GM23338 (cell line): ENCODE data around the gene PDRG1. TPM values are rescaled to one million over a fixed set of nuclear protein-coding genes. Genes with fewer than 3 reads are reported as not detected.

Experiments
- ATAC-seq: fragments of 200-7000 bp; cut with Tn5 transposase; 3 replicates; pipeline ENCODE4 v1.9.1; 2020
- DNase-seq: peaks from one replicate; pipeline ENCODE4 v3.0.0-alpha.2; 2015; ENCODE audit warnings: low spot score
- H2AFZ ChIP-seq: fragments of 200-600 bp; sonication (generic); 2 replicates; pipeline ENCODE4 v1.8.0; 2016; ENCODE audit warnings: antibody characterized with exemption, mild to moderate bottlenecking, moderate library complexity
- H3F3A ChIP-seq: fragments of 200-600 bp; sonication (generic); replicated peaks from 2 replicates; pipeline ENCODE4 v1.8.0; 2017; ENCODE audit warnings: antibody characterized with exemption, mixed run types, low read depth
- H3K27ac ChIP-seq: fragments of 200-600 bp; sonication (generic); 2 replicates; pipeline ENCODE4 v1.6.1; 2016; ENCODE audit warnings: low read depth
- H3K27me3 ChIP-seq: fragments of 200-600 bp; sonication (generic); 2 replicates; pipeline ENCODE4 v1.8.0; 2016; ENCODE audit warnings: mild to moderate bottlenecking, mixed run types, moderate library complexity; ENCODE audit not compliant: insufficient read depth
- H3K36me3 ChIP-seq: fragments of 200-600 bp; sonication (generic); 2 replicates; pipeline ENCODE4 v1.8.0; 2016; ENCODE audit warnings: mild to moderate bottlenecking; ENCODE audit not compliant: insufficient read depth
- H3K4me1 ChIP-seq: fragments of 200-600 bp; sonication (generic); 2 replicates; pipeline ENCODE4 v1.8.0; 2016; ENCODE audit warnings: mild to moderate bottlenecking, moderate library complexity; ENCODE audit not compliant: insufficient read depth
- H3K4me2 ChIP-seq: fragments of 200-600 bp; sonication (generic); 2 replicates; pipeline ENCODE4 v1.7.1; 2017; ENCODE audit warnings: mixed run types
- H3K4me3 ChIP-seq: fragments of 200-600 bp; sonication (generic); 2 replicates; pipeline ENCODE4 v1.6.1; 2016; ENCODE audit warnings: mixed run types
- H3K79me2 ChIP-seq: fragments of 200-600 bp; sonication (generic); replicated peaks from 2 replicates; pipeline ENCODE4 v1.8.0; 2017; ENCODE audit warnings: mild to moderate bottlenecking; ENCODE audit not compliant: insufficient read depth
- H3K9me2 ChIP-seq: fragments of 200-600 bp; sonication (generic); 2 replicates; pipeline ENCODE4 v1.8.0; 2017; ENCODE audit not compliant: insufficient read depth
- H4K20me1 ChIP-seq: fragments of 200-600 bp; sonication (generic); replicated peaks from 2 replicates; pipeline ENCODE4 v1.8.0; 2017; ENCODE audit warnings: mild to moderate bottlenecking; ENCODE audit not compliant: insufficient read depth
- H3K27ac Mint-ChIP-seq: 2 replicates; pipeline ENCODE4 v1.8.0; 2020; ENCODE audit warnings: inconsistent platforms, mild to moderate bottlenecking, moderate library complexity, mixed read lengths
- H3K27me3 Mint-ChIP-seq: 3 replicates; pipeline ENCODE4 v1.8.0; 2022; ENCODE audit warnings: low read depth, mild to moderate bottlenecking, moderate library complexity, mixed read lengths, inconsistent platforms; ENCODE audit not compliant: insufficient read depth, poor library complexity
- H3K36me3 Mint-ChIP-seq: 3 replicates; pipeline ENCODE4 v1.8.0; 2021; ENCODE audit warnings: low read depth, mild to moderate bottlenecking, inconsistent platforms, moderate library complexity, mixed read lengths
- H3K4me1 Mint-ChIP-seq: 3 replicates; pipeline ENCODE4 v1.8.0; 2020; ENCODE audit warnings: mild to moderate bottlenecking, inconsistent platforms, mixed read lengths
- H3K4me3 Mint-ChIP-seq: 3 replicates; pipeline ENCODE4 v1.8.0; 2021; ENCODE audit warnings: moderate library complexity, mild to moderate bottlenecking, inconsistent platforms, mixed read lengths
- H3K9me3 Mint-ChIP-seq: 3 replicates; pipeline ENCODE4 v1.8.0; 2020; ENCODE audit warnings: moderate library complexity, mild to moderate bottlenecking, inconsistent platforms, mixed read lengths
- EZH2 ChIP-seq: fragments of 200-600 bp; sonication (generic); IDR thresholded peaks from one replicate; pipeline ENCODE4 v1.8.0; 2017; ENCODE audit warnings: antibody characterized with exemption, mild to moderate bottlenecking, low read depth; ENCODE audit not compliant: unreplicated experiment
- EZH2phosphoT487 ChIP-seq: fragments of 200-600 bp; sonication (generic); IDR thresholded peaks from one replicate; pipeline ENCODE4 v1.8.1; 2018; ENCODE audit warnings: antibody characterized with exemption; ENCODE audit not compliant: unreplicated experiment
- NANOG ChIP-seq: IDR thresholded peaks from 2 replicates; pipeline ENCODE4 v1.6.1; 2016; ENCODE audit warnings: antibody characterized with exemption, borderline replicate concordance
- STAT1 ChIP-seq: IDR thresholded peaks from one replicate; pipeline ENCODE4 v1.6.1; 2016; ENCODE audit warnings: antibody characterized with exemption; ENCODE audit not compliant: unreplicated experiment
- ZNF114 ChIP-seq: fragments of 250-450 bp; sonication (Bioruptor Pico); IDR thresholded peaks from 2 replicates; pipeline ENCODE4 v1.5.0; 2020; ENCODE audit warnings: mild to moderate bottlenecking, moderate library complexity
- ZNF462 ChIP-seq: fragments of 250-450 bp; sonication (Bioruptor Pico); IDR thresholded peaks from 2 replicates; pipeline ENCODE4 v1.5.0; 2020; ENCODE audit warnings: mild to moderate bottlenecking, moderate library complexity
- polyA plus RNA-seq: library from polyadenylated mRNA; unstranded; fragments of >200 nt; fragmentation: Nextera tagmentation; extraction: Ambion mirVana; gene quantifications from 2 replicates; pipeline ENCODE4 v1.2.1, GENCODE V29; 2016
- total RNA-seq: library from RNA; depleted of rRNA; stranded (reverse); fragments of >200 nt; shearing (Covaris generic); gene quantifications from 2 replicates; pipeline ENCODE4 v1.2.3, GENCODE V29; 2014
- TF ChIP-seq, protein P1 (sequence below), 2 experiments: fragments of 200-600 bp in 1 of 2; sonication (generic) in 1 of 2; conservative IDR thresholded peaks; 2 replicates each; pipeline versions ENCODE4 v1.5.1 to v1.6.1; 2016 to 2017; ENCODE audit warnings: antibody characterized with exemption in 2 of 2, low read depth in 2 of 2, mild to moderate bottlenecking in 2 of 2, moderate library complexity in 1 of 2

Gene PDRG1
- total and polyA plus RNA-seq, 2 experiments from 2014 or later = 10.5 to 27.8 TPM

- TF ChIP-seq, protein P1, sequence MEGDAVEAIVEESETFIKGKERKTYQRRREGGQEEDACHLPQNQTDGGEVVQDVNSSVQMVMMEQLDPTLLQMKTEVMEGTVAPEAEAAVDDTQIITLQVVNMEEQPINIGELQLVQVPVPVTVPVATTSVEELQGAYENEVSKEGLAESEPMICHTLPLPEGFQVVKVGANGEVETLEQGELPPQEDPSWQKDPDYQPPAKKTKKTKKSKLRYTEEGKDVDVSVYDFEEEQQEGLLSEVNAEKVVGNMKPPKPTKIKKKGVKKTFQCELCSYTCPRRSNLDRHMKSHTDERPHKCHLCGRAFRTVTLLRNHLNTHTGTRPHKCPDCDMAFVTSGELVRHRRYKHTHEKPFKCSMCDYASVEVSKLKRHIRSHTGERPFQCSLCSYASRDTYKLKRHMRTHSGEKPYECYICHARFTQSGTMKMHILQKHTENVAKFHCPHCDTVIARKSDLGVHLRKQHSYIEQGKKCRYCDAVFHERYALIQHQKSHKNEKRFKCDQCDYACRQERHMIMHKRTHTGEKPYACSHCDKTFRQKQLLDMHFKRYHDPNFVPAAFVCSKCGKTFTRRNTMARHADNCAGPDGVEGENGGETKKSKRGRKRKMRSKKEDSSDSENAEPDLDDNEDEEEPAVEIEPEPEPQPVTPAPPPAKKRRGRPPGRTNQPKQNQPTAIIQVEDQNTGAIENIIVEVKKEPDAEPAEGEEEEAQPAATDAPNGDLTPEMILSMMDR (conservative IDR thresholded peaks at IDR 0.05; ENCODE audit: low read depth in 2 of 2) = no peak
- TF ChIP-seq STAT1 = no peak
- no peak for TF ChIP-seq ZNF462
Measured at GRCh38 chr20:31901615-31902014, 50.2 kb downstream of the PDRG1 start (continued).

DNA sequence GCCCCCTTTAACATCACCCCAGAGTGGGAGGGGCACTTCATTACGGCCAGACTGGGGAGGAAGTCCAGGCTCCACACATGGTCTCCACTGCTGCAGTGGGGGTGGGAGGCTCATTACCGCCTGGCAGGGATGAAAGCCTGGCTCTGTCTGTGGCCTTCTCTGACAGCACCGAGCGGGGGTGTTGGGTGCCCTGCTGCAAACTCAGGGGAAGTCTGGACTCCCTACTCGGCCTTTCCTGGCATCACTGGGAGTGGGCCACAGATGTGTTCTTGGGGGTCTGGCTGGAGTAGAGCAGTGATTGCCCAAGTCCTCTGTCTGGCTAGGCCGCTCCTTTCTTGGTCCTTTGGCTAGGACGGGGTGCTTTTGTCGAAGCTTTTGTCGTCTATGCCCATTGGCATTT is 54.3 kb downstream of the PDRG1 start:
- Histone ChIP-seq H3K9me2 (0 out of 2 replicates have a peak, but pooled peaks cover 9% of the 10 kb centered on the region), H3F3A (no peaks in the 10 kb centered on the region), H3K36me3 (no peaks in the 10 kb centered on the region), H4K20me1 (no peaks in the 10 kb centered on the region), H3K79me2 (no peaks in the 10 kb centered on the region), H3K4me1 (no peaks in the 10 kb centered on the region), H3K27ac (no peak overlapping the region), H2AFZ (peak overlapping the region; percentile 56; the same call in 1 of the 2 replicates), H3K4me2 (no peak overlapping the region), H3K27me3 (no peaks in the 10 kb centered on the region), H3K4me3 (no peak overlapping the region)
- DNase-seq = no peak
- Mint-ChIP-seq H3K4me3 (no peak overlapping the region), H3K9me3 (peaks cover 40% of the 10 kb centered on the region), H3K27me3 (peaks cover 5% of the 10 kb centered on the region), H3K4me1 (peaks cover 3% of the 10 kb centered on the region; the same call in 1 of the 3 replicates), H3K36me3 (no peaks in the 10 kb centered on the region), H3K27ac (no peak overlapping the region)
- no peak for ATAC-seq
- TF ChIP-seq NANOG (no peak), ZNF114 (no peak), ZNF462 (no peak), EZH2phosphoT487 (no peak), EZH2 (no peak)
